ENCODE data around the gene SAXO1. TPM values are rescaled to one million over a fixed set of nuclear protein-coding genes. Genes with fewer than 3 reads are reported as not detected.
A peak's percentile ranks its signal among the peaks of the same experiment; 100 is the strongest.
"Not testable (repeated sequence)": the region's sequence is repeated elsewhere in the genome, so short reads cannot be mapped to it uniquely, and the experiment has no call there.

SAXO1 gene
- total RNA-seq, 1 experiment from 2014 or later = 0.06 TPM

DNA sequence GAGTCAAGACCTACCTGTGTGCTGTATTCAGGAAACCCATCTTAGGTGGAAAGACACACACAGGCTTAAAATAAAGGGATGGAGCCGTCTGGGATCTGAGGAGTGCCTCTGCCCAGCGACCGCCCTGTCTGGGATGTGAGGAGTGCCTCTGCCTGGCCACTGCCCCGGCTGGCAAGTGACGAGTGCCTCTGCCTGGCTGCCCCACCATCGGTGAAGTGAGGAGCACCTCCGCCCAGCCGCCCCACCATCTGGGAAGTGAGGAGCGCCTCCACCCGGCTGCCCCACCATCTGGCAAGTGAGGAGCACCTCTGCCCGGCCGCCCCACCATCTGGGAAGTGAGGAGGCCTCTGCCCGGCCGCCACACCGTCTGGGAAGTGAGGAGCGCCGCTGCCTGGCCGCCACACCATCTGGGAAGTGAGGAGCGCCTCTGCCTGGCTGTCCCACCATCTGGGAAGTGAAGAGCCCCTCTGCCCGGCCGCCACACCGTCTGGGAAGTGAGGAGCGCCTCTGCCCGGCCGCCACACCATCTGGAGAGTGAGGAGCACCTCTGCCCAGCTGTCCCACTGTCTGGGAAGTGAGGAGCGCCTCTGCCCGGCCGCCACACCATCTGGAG lies 33.7 kb downstream of the SAXO1 start:
- no peak for DNase-seq (ENCODE audit: low read depth)

DNA sequence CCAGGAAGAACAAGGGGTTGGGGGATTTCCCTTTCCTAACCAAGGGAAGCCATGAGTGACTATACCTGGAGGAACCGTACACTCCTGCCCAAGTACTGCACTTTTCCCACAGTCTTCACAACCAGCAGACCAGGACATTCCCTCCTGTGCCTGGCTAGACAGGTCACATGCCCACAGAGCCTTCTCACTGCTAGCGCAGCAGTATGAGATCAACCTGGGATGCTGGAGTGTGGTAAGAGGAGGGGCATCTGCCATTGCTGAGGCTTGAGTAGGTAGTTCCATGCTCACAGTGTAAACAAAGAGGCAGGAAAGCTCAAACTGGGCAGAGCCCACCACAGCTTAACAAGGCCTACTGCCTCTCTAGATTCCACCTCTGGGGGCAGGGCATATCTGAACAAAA lies 35.9 kb downstream of the SAXO1 start:
- no peak for DNase-seq (ENCODE audit: low read depth)

DNA sequence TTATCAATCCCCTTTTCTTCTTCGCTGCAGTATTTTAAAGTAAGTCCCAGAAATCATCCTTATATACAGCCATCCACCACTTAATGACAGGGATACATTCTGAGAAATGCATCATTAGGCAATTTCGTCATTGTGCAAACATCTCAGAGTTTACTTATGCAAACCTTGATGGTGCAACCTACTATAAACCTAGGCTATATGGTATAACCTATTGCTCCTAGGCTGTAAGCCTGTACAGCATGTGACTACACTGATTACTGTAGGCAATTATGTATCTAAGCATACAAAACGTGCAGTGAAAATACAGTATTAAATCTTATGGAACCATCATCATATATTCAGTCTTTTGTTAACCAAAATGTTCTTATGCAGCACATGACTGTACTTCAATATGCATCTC lies 36.8 kb downstream of the SAXO1 start:
- DNase-seq (ENCODE audit: low read depth) = no peak

DNA sequence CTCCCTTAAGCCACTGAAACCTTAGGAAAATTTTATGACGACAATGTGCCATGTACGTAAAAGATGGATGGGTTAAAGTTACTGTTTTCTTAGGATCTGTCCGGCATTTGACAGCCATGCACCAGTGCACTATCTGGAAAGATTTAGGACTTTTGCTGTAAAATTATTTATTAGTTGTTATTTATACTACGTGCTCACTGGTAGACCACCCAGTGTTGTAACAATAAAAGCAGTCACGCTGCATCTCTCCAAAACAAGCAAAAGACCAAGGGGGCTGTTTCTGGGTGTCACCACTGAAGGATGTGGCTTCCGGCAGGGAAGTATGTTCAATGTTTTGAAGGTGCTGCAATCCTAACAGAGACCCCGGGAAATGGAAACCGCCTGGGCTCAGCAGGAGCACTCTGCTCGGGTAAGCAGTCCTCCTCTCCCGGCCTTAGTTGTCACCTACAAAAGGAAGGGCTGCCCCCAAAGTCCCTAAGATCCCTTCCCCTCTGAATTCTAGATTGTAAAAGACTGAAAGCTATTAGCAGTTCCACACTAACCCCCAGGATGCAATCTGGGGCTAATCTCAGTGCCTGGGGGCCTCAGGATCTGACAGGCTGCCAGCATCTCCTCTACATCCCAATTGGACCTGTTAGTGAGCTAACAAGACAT lies 38.6 kb downstream of the SAXO1 start:
- no peak for DNase-seq (ENCODE audit: low read depth)

DNA sequence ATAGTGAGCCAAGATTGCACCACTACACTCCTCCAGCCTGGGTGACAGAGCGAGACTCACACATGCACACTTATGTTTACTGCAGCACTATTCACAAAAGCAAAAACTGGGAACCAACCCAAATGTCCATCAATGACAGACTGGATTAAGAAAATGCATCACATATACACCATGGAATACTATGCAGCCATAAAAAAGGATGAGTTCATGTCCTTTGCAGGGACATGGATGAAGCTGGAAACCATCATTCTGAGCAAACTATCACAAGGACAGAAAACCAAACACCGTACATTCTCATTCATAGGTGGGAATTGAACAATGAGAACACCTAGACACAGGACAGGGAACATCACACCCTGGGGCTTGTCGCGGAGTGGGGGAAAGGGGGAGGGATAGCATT lies 41.8 kb downstream of the SAXO1 start:
- not testable (repeated sequence) for DNase-seq (ENCODE audit: low read depth)

DNA sequence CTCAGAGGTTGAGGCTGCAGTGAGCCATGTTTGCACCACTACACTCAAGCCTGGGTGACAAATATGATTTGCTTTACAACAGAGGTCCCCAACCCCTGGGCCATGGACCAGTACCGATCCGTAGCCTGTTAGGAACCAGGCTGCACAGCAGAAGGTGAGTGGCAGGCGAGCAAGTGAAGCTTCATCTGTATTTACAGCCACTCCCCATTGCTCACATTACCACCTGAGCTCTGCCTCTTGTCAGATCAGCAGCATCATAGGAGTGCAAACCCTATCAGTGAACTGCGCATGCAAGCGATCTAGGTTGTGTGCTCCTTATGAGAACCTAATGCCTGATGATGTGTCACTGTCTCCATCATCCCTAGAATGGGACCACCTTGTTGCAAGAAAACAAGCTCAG lies 42.5 kb downstream of the SAXO1 start:
- no peak for DNase-seq (ENCODE audit: low read depth)

DNA sequence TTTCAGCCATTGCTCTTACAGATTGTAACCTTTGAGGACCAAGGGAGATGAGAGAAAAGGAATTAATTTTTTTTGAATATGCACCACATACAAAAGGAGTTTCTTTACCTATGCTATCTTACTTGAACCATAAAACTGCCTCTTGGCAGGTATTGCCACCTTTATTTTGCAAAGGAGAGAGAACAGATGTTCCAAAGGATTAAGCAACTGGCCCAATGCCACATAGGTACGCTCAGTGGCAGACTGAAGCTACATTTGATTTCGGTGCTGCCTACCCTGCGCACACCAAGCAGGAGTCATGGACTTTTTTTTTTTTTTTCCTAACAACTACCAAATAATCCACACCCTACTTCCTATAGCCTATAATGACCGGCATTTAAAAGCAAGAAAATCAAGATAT lies 43.1 kb downstream of the SAXO1 start:
- no peak for DNase-seq (ENCODE audit: low read depth)

DNA sequence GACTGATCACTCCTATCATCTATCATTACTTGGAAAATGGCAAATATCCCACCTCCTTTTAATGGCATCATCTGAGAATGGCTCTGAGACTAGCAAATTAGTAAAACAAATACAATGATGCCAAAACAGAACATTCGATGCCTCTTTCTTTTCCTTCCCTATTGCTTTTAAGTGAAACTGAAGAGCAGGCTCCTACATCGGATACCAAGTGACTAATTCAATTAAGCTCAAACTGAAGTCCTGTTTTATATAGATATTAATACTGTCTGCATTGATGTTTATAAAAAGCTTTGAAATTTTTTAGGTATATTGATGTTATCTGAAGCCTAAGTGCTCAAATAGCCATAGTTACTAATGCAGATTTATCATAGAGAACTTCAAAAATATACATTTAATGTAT lies 43.9 kb downstream of the SAXO1 start:
- no peak for DNase-seq (ENCODE audit: low read depth)

DNA sequence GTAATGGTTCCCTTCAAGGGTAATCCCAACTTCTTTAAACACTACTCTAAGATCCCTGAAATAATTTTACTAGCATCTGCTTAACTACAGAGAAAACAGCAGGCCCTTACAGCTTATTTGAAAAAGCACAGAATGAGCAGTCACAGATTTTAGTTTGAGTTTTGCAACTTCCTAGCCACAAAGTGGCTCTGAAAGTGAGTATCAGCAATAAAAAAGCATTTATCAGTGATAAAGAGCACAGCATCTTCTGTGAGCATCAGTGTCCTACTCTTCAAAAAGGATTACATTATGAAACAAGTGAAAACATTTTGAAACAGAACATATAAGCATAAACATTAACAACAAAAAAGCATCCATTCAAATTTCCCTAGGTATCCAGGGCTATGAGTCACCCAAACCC lies 45.0 kb downstream of the SAXO1 start:
- DNase-seq (ENCODE audit: low read depth) = no peak

DNA sequence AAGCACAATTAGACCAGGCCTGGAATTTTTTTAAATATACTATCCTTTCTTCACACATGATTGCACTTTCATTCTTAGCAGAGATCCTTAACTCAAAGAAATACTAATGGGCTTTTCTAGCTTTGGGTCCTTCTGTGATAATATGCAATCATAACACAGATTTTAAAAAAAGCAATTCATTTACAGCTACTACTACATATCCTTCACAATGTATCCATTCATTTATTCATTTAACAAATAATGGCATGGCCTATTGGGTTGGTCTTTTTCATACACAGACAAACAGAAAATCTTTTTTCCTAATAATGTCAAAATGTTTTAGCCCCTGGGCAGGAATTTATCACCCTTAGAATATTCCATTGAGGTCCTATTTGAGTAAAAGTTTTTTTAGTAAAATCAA lies 47.0 kb downstream of the SAXO1 start:
- DNase-seq (ENCODE audit: low read depth) = no peak

DNA sequence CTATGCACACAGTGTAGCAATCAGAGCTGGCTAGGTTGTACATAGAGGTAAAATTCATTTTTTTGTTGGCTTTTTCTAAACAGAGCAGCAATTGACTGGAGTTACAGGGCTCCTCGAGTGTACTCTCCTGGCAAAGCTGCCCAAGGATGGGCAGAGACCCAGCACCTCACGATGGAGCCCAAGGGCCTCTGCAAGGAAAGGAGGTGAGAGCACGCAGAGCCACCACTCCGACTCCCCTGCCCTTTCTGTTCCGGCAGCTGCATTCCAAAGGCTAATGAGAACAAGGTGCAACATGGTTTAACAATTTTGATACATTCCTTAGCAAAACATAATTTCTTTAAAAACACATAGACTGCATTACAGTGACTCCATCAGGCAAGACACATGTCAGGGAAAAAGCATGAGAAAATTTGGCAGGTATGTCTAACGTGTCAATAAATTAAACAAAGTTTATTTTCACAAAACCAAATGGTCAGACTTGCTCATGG lies 47.5 kb downstream of the SAXO1 start:
- DNase-seq (ENCODE audit: low read depth) = no peak

DNA sequence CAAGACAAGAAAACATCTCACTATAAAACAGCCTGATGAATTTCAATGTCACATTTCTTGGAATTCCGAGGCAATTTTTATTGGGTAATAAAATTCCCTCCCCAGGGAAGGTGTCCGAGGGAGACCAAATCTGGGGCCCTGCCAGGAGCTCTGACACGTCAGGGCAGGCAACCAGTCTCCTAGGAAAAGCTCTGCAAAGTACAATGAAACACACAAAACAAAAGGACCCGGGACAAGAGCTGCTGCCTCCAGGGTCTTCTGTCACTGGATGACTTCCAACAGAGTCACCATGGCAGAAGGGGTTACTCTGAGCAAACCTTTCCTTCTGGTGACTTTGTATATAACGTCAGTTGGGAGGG lies 50.8 kb downstream of the SAXO1 start:
- no peak for DNase-seq (ENCODE audit: low read depth)

DNA sequence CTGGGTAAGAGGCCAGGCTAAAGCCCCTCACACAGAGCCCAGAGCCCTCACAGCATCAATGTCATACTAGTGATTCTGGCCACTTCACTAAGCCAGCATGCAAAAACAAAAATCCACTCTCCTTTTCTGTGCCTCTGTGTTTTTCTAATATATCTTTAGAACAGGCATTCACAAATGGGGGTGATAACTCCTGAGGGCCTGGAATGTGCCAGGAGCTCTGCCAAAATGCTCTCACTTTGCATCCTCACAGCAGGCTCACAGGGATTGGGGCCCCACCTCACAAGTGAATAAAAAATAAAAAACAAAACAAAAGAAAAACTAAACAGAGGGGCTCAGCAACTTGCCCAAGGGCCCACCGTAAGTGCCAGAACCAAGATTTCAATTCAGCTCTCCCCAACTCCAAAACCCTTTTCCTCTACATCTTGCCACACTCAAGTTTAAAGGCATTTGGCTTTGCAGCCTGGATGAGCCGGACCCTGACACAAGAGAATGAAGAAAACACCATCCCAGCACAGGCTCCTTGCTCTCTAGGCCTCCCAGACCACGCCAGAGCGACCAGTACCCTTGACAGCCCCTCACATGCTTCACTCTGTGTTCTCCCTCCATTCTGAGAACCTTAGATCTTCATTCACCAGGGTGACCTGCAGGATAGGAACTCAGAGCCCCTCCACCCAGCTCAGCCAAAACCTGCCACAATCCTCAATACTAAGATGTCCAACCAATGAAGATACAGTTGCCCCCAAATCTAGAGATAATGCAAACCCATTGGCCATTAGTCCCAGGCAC lies 51.3 kb downstream of the SAXO1 start:
- DNase-seq (ENCODE audit: low read depth) = no peak

DNA sequence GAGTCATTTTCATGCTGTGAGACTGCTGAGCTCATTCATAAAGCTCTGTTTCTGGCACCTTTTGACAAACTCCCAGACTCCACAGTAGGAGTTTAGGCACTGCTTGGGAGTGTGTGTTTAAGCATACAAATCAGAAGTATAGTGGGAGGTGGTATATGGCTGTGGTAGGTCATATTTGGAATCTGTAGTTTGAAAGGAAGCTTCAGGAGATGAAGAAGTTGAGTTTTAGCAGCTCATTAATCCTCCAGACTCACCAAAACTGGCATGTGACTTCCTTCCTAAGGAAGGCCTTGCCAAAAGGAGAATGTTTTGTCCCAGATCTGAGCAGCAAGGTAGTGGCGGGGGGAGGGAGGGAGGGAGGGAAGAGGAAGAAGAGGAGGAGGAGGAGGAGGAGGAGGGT lies 52.8 kb downstream of the SAXO1 start:
- no peak for DNase-seq (ENCODE audit: low read depth)

DNA sequence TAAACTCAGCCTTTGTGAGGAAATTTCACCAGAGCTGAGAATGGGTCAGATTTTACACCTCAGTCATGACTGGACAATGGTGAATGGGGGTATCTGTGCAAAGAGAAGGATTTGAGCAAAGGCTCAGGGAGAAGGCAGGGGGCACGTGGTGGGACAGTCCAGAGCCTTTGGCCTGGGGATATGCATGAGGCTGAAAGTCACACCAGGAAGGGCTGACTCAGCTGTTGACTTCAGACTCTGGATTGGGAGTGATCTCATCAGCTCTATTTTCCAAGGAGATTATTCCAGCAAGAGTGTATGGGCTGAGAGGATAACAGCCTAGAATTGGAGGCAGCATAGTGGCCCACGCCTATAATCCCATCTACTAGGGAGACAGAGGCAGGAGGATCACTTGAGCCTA lies 53.6 kb downstream of the SAXO1 start:
- peak; percentile 57 for DNase-seq (ENCODE audit: low read depth)

DNA sequence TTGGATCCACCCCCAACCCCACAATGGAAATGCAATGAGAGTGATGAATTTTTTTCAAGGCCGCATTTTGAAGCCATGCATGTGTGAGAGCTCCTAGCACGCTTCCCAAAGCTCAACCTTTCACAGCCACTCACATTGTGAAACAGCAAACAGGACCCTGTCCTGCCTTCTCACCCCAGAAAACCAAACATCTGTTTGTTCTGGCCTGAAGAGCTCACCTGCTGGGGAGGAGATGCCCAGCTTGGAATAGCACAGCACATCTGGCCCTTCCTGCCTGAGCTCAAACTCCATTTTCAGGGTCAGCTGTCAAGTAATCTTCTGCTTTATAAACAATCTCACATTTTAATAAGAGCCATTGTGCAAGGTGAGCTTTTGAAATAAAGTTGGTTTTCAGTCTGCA lies 54.8 kb downstream of the SAXO1 start:
- no peak for DNase-seq (ENCODE audit: low read depth)

DNA sequence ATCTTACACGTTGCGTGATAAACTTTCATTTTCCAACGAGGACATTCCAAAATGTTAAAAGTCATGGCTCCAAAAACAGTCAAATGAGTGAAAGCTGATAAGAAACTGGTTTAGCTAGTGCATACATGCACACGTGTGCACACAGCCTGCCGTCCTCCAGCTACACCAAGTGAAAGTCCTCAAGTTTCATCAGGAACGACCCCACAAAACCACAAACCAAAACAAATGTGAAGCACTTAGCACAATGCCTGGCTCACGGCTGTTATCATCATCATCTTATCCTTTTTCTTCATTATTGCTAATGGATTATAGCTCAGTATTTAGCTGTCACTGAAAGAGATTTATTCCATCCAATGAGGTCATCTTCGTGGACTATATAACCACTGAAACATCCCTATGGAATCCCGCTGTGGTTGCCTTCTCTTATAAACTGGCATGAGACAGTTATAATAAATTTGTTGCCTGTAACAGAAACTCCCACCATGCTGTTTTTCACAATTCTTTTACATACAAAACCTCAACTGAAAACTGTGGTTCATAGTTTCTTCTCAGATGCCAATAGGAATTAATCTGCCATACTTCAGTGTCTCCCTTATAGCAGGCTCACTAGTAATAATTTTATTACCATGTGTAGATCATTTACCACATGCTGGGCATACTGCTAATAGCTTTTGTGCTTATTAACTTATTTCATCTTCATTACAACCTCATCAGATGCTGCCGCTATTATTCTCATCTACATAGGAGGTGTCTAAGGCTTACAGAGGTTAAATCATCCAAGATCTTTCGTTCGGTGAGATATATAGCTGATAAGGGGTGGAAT lies 56.1 kb downstream of the SAXO1 start:
- DNase-seq (ENCODE audit: low read depth) = peak; percentile 79

DNA sequence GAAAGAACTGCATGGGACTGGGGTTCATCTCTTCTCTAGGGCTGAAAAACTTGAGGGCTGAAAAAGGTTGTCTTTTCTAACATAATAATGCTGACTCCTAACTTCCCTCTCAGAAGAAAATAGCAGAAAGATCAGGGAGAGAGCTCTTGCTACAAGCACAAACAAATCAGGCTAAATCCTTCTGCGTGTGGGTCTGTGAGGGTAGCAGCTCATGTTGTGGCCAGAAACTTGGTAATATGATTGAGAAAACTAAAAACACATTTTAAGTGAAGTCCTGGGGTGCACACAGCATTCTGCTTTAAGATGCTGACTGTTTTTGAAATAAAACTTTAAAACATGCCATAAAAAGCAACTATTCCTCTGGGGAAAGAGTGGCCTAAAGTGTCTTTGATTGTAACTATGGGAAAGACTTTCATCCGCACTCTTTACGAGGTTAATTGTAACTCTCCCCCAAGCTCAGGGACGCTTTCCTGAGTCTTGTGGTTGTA lies 56.7 kb downstream of the SAXO1 start:
- DNase-seq (ENCODE audit: low read depth) = no peak

DNA sequence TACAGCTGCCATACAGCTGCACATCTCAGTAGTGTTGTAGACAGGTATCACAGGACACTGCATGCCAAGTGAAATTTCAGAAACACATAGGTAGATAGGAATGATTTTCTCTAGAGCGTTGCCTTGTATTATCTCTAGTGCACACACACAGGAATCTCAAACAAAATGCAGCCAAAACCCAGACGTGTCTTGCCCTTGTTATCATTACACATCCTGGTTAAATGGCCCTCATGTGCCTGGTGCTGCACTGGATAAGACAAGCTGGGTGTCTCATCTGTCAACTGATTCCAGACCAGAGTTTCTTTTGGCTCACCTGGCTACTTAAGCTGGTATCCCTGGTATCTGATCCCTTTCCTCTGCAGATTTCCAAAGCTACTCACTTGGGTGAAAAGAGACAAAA lies 59.7 kb downstream of the SAXO1 start:
- no peak for DNase-seq (ENCODE audit: low read depth)

DNA sequence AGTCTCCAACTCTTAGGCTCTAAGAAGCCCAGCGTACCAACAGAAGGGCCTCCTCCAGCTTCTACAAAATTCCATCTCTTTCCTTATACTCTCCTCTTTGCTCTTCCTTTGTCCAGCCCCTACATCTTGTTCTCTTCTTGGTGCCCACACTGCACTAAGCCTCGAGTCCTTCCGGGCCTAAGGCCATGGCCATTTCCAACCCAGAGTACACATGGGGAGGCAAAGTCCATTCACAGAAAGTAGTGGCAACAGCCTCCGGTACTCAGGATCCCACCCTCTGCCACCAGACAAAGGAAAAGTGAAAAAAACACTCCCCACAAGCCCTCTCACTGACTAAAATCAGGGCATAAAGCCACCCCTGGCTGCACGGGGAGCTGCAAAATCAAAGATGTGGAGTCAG lies 60.3 kb downstream of the SAXO1 start:
- DNase-seq (ENCODE audit: low read depth) = no peak

DNA sequence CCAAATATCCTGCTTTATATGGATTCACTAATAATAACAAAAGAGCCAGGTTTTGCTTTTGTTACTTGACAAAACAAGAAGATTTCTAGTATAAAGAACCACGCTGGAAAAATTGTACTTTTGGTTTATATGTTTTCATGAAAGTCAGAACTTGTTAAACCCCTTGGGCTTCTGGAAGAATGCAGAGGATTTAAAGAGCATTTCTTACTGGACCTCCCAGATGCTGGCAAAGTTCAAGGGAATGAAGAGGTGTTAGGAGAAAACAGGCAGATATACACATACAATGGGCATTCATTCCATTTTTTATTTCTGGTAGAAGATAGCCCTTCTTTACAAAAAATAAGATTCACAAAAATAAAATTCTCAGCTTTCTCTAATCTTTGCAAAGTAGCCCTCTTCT lies 61.1 kb downstream of the SAXO1 start:
- DNase-seq (ENCODE audit: low read depth) = no peak

DNA sequence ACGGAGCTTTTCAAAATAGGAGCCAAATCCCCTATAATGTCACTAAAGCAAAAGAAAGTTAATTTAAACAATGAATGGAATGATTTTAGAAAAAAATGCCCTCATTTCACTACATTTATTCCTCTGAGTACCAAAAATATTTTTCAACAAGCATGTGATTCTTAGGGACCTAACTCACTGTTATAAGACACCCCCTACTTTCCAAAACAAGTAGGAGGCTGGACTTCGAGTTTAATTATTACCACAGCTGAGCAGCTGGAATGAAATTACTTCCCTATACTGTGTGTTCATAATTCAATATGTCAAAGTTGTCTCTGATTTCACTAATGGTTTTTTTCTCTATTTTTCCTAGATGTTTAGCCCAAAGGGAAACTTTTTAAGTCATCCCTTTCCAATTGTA lies 61.6 kb downstream of the SAXO1 start:
- DNase-seq (ENCODE audit: low read depth) = no peak
